Stimulated activated CD8-positive, alpha-beta memory T cell treated with anti-CD3 and anti-CD28 coated beads, Interleukin-7, amount 100 ng/mL, for 4 hours (primary cell): ENCODE measurements around the gene FAM156A.
A peak's percentile ranks its signal among the peaks of the same experiment; 100 is the strongest.
"Not testable (repeated sequence)": the region's sequence is repeated elsewhere in the genome, so short reads cannot be mapped to it uniquely, and the experiment has no call there.

ENCODE experiments used
- DNase-seq, 2 donors: peaks; one replicate each; pipeline ENCODE4 v3.0.0-alpha.2; 2020; ENCODE audit warnings: low read depth in 2 of 2

FAM156A gene

DNA sequence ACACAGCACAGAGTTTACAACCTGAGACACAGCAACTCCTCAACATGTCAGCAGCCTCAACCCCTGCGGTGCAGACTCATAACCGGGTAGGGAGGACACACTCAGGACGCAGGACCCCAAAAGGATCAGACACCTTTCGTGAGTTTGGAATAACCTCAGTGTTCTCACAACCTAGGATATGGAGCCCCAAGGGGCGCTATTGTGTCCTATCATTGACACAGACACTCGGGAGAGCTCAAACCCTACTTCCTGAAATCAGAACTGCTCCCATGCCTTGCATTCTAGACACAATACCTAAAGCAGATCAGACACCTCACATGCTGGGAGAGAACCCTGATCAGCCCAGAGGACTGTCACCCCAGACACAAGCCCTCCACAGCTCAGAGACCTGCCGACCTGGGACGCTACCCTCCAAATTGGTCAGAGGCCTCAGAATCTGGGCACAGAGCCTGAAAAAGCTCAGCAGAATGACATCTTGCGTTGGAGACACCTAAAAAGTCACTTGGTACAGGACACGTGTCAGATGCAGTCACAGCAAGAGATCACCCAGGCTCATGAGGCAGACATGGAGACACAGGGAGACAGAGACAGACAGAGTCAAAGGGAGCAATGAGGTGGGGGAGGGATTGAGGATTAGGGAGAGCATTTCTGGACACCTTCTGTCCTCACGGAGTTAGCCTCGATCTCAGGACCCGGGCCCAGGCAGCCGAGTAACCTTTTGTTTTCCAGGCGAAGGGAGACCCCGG lies 8.8 kb upstream of the FAM156A start:
- not testable (repeated sequence) for DNase-seq

DNA sequence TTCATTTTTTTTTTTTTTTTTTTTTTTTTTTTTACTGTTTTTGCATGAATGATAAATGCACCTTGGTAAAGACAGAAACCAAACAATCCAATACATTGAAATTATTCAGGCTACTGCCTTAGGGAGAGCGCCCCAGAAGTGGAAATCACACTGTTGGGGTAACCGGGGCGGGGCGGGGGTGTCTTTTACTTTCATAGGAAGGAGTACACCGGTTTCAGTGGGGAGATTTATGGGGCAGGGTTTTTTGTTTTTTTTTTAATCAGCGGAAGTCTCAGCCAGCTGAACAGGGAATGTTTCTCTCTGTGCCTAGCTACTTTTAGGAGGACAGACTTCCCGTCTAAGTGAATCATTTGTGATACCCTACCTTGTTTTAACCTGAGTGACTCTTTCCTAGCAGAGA lies 643 bp upstream of the FAM156A start:
- not testable (repeated sequence) for DNase-seq

DNA sequence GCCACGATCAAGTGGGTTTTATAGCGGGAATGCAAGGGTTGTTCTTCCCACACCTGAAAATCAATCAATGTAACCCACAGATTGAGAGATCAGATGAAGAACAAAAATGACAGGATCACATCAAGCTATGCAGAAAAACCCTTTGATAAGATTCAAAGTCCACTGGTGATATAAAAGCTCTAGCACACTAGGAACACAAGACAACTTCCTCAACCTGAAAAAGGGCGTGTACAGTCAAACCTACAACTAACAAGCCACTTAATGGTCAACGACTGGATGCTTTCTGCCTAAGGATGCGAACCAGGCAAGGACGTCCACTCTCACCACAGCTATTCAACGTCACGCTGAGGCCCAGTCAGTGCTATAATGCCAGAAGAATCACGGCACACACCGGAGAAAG lies 8.4 kb downstream of the FAM156A start:
- DNase-seq = not testable (repeated sequence)

- not testable (repeated sequence) for DNase-seq
Observed at GRCh38 chrX:52949325-52949724, 9.0 kb downstream of the FAM156A start.

DNA sequence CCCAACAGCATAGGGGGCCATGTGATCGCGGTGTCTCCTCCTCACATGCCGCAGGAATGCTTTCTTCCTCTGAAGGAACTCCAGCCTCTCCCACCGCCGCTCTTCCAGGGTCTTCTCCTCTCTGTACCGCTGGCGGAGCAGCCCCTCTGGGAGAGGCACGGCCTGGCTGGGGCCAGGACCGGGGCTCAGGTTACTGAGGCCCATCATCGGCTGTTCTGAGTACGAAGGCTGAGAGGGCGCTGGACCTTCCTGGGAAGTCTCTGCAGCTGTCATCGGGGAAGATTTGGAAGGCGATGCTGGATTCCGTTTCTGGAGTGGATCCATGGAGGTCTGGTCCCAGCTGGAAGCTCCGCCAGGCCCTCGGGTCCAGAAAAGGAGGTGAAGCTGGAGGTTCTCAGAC lies 10.1 kb downstream of the FAM156A start:
- DNase-seq = not testable (repeated sequence)

DNA sequence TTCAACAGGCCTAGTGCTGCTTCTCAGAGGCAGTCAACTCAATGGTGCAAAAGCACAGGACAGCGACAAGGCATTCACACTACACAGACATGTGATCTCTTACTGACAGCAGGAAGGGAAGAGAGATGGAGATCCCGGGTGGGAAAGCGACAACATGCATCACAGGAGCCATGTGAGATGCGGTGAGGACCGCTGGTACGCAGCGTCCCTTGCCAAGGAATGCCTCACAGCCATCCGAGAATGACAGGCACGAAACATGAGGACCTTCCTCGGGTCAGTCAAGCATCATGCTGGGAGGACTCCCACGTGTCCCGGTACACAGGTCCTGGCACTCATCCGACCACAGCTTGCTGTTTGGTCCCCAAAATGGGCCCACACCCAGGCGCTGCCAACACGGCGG lies 10.8 kb downstream of the FAM156A start:
- not testable (repeated sequence) for DNase-seq

GRCh38 chrX:52945838-52946494 lies 12.4 kb downstream of the FAM156A start:
- not testable (repeated sequence) for DNase-seq

- not testable (repeated sequence) for DNase-seq
Observed at GRCh38 chrX:52941728-52942127, 16.6 kb downstream of the FAM156A start.

DNA sequence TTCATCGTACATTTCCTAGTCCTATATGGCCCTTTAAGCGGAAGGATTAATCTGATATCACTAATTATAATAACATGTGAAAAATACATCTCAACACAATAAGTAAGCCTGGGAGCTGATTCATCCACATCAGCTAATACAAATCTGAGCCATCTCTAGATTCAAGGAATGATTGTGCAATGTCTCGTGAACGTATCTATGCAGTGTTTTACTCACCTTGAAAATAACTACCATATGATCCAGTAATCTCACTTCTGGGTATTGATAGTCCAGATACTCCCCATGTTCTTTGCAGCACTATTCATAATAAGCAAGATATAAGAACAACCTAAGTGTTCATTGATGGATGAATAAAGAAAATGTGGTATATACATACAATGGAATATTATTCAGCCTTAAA lies 17.6 kb downstream of the FAM156A start:
- not testable (repeated sequence) for DNase-seq

- not testable (repeated sequence) for DNase-seq
Observed at GRCh38 chrX:52935470-52935784, 22.9 kb downstream of the FAM156A start.

GRCh38 chrX:52934704-52935469 lies 23.4 kb downstream of the FAM156A start:
- peak; percentile 83 to 97 for DNase-seq

DNA sequence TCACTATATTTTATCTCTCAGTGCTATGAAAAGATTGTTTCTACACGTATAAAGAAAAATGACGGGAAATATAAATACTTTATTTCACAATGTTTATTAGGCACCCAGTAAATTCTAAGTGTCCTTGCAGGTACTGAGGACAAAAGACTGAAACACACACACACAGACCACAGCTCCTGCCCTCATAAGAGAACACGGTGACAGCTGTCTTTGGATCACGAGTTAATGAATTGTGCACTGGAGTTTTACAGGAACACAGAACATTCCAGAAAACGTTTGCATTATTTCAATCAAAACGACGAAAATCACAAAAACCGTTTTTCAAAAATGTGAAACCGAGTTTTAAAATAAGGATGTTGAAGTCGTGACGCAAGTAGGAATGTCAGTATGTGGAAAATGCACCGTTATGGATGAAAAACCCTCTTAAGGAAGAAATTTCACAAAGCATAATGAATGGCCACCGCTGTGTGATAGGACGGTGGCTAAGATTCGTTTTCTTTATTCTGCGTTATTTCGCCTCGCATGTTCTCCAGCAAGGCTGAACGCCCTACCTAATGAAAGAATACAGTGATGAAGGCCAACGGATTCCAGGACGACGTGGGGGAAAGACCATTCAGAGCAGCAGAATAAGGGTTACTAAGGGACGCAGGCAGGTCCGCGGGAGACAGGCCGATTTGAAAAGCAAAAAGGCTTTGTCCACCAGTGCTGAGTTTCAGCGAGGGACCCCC lies 24.2 kb downstream of the FAM156A start:
- DNase-seq = no peak

GRCh38 chrX:52933213-52933612 lies 25.1 kb downstream of the FAM156A start:
- no peak for DNase-seq

DNA sequence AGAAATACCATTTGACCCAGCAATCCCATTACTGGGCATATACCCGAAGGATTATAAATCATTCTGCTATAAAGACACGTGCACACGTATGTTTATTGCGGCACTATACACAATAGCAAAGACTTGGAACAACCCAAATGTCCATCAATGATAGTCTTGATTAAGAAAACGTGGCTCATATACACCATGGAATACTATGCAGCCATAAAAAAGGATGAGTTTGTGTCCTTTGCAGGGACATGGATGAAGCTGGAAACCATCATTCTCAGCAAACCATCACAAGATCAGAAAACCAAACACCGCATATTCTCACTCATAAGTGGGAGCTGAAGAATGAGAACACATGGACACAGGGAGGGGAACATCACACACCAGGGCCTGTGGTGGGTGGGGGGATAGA lies 28.1 kb downstream of the FAM156A start:
- DNase-seq = not testable (repeated sequence)

DNA sequence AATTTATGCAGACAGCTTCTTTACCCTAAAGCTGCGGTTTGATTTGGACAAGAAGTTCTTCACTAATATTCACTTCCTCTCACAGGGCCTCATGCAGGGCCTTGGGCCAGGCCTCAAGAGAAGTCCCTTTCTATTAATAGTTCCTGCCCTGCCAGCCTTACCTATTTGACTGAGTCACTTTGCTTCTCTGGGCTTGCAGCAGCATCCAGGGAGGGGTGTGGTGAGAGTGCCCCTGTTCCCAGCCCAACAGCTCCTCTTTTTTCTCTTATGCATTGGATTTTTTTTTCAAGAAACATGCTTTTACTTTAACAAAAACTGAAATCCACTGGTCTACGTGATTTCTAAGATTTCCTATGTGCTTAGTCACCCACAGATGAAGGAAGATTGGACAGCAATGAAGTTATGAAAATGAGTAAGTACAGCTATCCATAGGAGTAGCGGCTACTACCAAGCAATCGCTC lies 34.5 kb downstream of the FAM156A start:
- DNase-seq = no peak

DNA sequence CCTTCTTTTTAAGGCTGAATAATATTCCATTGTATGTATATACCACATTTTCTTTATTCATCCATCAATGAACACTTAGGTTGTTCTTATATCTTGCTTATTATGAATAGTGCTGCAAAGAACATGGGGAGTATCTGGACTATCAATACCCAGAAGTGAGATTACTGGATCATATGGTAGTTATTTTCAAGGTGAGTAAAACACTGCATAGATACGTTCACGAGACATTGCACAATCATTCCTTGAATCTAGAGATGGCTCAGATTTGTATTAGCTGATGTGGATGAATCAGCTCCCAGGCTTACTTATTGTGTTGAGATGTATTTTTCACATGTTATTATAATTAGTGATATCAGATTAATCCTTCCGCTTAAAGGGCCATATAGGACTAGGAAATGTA lies 43.6 kb downstream of the FAM156A start:
- DNase-seq = not testable (repeated sequence)

DNA sequence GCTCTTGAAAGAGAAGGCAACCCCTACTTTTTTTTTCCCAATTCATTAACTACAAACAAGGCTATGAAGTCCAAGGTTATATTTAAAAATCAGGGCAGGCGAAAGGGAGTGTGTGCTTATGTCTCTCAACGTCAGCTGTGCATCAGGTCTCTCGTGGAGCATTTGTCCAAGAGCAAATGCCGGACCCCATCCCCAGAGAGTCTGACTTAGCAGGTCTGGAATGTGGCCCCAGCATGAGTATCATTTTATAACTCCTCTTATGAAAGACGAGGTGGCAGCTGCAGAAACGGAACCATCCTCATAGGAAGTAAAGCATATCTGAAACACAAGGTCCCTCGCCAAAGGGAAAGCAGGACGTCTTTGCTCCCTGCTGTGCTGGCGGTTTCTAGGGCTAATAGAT lies 44.6 kb downstream of the FAM156A start:
- not testable (repeated sequence) for DNase-seq

DNA sequence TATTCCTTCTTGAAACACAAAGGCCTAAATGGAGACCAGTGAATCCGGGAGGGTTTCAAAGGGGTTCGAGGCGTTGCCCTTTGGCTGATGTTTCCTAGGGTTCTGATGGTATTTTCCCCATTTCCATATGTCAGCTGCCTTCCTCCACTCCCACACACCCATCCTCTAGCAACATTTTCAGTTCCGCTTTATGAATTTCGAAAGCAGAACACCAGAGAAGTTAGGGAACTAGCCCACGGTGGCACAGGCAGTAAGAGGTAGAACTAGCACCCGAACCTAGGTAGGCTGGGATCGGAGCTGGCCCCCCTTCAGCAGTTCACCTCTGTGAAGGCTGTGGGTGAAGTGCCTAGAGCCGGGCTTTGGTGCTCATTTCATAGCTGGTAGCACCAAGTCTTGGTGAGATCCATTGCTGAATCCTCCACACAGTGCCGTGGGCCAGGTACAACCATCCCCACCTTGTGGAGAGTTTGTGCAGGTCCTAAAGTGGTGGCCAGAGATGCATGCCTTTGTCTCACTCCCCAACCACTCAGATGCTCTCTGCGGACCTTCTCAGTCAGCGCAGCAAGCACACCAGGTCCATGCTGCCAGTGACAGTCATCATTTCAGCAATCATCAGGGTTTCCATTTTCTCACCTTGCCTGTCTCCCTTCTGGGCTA lies 48.9 kb downstream of the FAM156A start:
- not testable (repeated sequence) for DNase-seq

GRCh38 chrX:52907900-52908299 lies 50.4 kb downstream of the FAM156A start:
- DNase-seq = not testable (repeated sequence)

DNA sequence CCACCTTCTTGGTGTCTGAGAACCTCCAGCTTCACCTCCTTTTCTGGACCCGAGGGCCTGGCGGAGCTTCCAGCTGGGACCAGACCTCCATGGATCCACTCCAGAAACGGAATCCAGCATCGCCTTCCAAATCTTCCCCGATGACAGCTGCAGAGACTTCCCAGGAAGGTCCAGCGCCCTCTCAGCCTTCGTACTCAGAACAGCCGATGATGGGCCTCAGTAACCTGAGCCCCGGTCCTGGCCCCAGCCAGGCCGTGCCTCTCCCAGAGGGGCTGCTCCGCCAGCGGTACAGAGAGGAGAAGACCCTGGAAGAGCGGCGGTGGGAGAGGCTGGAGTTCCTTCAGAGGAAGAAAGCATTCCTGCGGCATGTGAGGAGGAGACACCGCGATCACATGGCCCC lies 51.2 kb downstream of the FAM156A start:
- not testable (repeated sequence) for DNase-seq

DNA sequence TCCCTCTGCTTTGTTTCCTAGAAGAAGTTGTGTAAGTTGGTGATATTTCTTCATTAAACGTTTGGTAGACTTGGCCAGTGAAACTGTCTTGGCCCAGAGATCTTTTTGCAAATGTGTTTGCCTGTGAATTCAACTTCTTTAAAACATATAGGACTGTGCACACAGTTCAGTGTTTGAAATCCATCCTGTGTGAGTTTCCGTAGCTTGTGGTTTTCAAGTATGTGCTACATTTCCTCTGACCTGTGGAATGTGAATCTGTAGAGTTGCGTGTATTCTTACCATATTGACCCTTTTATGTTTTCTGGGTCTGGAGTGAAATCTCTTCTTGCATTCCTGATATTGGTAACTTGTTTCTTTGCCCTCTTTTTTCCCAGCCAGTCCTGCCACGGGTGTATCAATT lies 52.2 kb downstream of the FAM156A start:
- DNase-seq = not testable (repeated sequence)
